GM19438 (cell line): Measurements from ENCODE around the gene CAMK2B.

Experiments
- ATAC-seq: cut with Tn5 transposase; IDR thresholded peaks from one replicate; pipeline ENCODE4 v1.9.1; 2021; ENCODE audit warnings: low read depth; ENCODE audit not compliant: unreplicated experiment

Gene CAMK2B

DNA sequence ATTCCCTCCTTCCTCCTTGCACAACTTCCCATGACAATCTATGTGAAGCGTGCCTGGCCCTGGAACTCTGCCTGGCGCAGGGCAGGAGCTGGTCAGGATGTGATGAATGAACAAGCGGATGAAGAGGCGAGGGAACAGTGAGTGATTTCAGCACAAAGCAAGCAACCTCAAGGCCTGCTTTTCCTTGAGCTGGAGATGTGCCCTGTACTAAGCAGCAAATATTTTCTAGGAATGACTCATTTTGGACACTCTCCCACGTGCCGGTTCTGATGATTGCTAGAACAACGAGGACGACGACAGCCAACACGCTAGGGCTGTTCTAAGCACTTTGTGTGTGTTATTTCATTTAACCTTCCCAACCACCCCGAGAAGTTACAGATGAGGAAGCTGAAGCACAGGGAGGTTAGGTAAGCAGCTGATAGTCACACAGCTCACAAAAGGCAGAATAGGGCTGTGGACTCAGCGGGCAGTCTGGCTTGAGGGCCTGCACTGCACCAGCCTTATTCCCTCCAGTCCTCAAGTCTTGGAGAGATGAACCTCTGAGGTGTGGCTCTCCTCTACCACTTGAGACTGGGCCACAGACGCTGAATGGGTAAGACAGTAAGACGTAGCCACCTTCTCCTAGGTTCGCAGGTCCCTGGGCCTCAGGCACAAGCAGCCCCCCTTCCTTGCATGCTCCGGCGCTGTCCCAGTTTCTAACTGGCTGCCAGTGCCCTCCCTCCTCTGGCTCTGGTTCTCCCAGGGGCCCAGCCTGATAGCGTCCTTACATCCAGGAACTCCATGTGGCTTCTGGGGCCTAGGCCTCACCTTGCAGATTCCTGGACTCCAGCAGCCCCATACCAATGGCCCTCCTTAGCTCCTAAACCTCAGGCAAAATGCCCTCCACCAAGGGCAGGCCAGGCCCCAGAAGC lies 65.6 kb downstream of the CAMK2B start:
- no peak for ATAC-seq

DNA sequence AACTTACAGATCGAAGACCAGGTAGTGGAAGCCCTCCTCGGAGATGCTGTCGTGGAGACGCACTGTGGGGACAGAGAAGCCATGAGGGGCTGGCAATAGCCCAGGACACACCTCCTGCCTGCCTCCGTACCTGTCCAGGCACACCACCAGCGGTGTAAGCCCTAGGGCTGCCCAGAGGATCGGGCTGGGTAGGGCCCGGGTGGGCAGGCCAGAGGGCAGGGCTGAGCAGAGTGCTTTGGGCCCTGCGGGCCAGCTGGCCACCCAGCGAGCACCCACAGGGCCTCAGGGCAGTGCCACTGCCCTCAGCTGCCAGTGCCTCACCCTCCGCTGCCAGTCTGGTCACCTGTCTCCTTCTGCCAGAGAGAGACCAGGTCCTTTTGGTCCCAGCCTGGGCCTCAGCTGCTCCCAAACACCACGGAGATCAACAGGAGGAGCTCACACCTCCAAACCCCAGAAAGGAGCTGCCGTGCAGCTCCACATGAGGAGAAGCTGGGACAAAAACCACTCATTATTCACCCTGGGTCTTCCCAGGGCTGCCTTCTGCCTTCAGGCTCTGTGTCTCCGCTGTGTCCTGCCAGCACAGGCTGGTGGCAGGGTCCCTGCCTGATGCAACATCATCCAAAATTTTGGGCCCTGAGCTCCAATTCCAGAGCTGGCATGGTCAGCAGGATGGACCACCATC lies 66.4 kb downstream of the CAMK2B start:
- ATAC-seq = no peak

DNA sequence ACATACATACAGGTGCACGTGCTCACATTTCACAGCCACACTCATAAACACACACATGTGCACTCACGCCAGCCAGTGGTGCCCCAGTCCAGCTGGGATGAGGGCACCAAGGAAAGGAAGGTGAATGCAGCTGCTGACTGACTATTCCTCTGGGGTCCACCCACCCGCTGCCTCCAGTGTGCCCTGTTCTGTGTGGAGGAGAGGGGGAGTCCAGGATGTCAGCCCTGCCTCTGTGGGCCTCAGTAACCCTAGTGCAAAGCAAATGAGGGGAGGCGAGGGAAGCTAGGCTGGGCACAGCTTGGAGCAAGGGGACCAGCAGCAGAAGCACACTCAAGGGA lies 67.0 kb downstream of the CAMK2B start:
- ATAC-seq = no peak

DNA sequence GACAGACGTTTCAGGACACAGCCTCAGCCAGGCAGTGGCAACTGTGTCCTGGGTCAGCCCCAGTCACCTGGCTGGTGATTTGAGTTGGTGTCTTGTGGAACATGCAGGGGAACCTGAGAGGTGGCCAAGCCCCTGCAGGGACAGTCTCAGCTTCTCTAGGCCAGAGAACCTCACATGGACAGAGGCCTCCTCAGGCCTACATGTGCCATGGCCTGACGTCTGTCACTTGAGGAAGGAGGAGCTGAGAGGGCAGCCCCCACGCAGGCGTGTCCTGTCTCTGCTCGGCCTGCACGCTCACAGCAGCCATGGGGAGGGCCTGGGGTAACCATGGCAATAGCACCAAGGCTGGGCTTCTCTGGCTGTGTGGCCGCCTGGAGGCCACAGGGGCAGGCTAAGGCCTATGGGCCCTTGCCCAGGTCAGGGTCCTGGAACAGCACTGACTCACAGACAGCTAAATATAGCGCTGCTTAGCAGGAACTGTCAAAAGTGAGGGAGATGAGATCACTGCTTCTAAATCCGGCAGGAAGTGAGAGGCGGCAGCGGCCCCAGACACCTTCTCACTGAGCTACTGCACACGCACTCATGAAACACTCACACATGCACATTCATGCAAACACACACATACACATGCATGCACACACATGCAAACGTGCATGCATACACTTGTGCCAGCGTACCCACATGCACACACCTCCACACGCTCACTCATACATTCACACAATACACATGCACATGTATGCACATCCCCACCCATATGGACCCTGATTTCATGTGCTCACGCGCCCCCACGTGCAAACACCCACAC lies 67.6 kb downstream of the CAMK2B start:
- peak; percentile 80 for ATAC-seq

DNA sequence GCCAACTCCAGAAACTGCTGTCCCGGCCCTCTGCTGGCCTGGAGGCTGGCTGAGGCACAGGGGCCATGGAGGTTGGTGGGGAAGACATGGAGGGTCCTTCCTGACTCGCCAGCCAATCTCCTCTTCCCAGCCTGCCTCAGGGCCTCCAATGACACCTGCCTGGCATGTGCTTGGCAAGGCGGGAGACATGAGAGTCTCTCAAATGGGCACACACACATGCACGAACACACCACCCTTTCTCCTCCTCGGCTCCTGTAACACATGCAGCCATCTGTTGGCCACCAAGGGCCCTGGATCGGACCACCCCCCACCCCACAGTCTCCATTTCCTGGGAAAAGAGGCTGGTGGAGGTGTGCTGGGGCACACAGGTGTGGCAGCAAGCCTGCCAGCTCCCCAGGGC lies 68.2 kb downstream of the CAMK2B start:
- no peak for ATAC-seq

DNA sequence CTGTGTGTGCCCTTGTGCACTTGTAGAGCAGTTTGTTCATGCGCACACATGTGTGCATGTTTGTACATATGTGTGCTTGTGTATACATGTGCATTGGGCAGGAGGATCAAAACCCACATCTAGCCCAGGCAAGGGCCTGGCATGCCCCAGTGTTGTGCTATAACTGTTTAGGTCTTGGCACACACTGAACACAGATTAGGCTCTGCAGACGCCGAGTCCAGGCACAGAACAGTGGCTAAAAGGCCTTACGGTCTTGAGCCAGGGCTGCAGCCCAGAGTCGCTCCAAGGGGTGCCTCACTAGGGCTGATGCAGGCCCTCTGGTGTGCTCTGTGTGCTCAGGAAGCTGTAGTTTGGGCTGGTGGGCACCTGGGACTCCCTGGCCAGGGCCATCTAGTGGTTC lies 68.9 kb downstream of the CAMK2B start:
- ATAC-seq = no peak

DNA sequence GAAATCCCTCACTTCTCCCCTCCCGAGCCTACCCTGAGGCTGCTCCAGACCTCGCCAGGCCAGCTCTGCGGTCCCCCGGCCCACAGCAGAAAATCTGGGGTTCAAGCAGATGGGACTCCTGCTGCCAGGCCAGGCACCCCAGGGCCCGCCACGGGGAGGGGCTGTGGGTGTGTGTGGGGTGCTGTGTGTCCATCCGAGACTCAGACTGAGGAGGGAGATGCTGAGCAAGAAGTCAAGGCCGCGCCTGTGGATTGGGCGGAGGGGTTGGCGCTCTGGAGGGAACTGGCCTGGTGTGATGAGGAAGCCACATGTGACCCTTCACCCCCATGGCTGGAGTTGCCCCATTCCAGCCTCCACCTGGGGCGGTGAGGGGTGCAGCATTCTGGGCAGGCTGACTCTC lies 73.5 kb downstream of the CAMK2B start:
- ATAC-seq = no peak

DNA sequence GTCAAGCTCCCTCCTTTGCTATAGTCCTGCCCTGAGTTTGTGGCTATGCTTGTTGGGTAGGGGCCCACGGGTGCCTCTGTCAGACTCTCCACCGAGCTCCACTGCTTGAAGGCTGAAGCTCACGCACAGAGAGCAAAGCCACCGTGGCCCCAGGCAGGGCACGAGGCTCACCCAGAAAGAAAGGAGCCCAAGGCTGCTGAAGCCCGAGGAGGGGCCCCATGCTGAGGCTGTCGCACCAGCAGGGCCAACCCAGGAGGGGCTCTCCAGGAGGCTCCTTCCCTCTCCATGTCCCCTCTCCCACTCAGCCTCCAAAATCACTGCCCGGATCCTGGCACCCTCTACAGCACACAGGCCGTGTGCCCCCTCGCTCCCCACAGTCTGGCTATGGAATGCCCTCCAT lies 74.1 kb downstream of the CAMK2B start:
- no peak for ATAC-seq

DNA sequence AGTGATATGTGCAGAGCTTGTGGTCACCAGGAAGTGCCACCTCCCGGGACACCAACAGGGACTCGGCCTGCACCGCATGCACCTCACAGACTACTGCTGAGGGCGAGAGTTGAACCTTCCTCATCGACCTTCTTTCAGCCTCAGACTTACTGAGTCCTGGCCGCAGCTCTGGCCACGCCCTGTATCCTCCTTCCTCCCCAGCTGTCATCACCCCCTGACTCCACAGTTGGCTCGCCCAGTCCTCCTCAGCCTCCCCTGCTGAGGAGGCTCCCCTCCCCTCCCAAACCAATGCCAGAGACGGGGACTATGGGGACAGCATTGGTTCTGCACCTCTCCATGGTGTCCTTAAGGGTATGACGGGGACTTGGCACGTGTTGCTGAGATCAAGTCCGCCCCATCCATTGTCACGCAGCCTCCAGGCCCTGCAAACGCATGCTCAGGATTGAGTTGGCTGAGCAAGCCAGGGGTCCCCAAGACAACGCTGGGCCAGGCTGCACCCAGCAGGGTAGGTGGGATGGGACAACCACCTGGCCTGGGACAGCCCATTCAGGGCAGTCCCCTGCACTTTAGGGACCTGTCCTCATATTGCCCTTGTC lies 75.7 kb downstream of the CAMK2B start:
- ATAC-seq = no peak

DNA sequence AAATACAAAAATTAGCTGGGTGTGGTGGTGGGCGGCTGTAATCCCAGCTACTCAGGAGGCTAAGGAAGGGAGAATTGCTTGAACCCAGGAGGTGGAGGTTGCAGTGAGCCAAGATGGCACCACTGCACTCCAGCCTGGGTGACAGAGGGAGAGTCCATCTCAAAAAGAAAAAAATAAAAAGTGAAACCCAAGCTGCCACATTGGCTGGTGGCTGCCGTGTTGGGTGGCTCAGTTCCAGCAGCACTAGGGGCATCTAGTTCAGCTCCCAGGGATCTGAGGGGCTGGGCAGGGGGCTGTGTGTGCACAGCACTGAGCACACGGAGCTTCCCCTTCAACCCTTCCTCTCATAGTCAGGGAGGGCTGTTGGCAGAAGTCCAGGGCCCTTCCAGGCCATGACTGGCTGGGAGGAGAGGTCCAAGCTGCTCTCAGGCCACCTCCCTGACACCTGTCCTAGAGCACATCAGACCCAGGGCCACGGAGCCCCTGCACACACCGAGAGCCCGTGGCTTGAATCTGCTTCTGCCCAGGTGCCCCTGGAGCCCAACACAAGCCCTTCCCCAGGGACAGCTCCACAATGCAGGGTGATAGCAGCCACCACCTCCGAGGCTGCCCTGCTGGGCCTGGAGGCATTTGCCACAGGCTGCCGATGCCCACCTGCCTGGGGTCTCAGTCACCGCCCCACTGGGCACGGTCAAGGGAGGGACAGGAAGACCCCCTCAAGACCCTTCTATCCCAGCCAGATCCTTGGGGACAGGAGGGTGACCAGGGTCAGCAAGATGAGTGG lies 77.3 kb downstream of the CAMK2B start:
- no peak for ATAC-seq

DNA sequence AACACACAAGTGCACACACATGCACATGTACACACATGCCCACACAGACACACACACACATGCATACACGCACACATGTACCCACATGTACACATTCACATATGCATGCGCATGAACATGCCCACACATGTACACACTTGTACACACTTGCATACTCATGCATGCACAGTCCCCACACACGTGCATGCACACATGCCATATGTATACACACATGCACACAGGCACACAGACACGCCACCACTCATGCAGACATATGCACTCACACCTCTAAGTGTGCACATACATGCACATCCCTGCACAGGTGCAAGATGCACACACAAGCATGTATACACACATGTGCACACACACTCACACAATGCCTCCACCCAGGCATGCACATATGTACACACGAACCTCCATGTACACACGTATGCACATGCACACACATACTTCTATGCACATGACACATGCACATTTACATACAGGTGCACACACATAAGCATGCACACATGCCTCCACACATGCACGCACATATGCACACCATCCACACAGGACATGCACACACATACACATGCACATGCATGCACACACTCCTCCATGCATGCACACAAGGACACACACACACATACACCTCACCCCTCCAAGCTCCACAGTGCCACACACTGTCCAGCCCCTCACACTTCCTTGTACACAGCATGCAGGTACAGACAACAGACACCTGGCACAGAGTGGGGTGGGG lies 78.8 kb downstream of the CAMK2B start:
- no peak for ATAC-seq

DNA sequence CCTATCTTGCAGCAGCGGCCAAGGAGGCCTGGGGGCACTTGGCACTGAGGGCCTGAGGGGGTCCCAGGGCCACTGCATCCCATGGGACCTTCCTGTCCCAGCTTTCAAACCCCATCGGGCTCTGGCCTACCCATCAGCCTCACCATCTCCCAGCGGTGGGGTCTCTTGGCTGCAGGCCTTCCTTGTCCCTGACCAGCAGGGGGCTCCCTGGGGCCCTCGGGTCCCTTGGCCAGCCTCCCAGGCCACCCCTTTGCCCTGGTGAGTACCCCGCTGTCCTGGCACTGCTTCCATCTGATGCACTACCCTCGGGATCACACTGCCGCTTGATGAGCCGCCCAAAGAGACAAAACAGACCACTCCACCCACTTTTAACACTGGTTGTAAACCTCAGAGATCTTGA lies 81.1 kb downstream of the CAMK2B start:
- ATAC-seq = no peak

DNA sequence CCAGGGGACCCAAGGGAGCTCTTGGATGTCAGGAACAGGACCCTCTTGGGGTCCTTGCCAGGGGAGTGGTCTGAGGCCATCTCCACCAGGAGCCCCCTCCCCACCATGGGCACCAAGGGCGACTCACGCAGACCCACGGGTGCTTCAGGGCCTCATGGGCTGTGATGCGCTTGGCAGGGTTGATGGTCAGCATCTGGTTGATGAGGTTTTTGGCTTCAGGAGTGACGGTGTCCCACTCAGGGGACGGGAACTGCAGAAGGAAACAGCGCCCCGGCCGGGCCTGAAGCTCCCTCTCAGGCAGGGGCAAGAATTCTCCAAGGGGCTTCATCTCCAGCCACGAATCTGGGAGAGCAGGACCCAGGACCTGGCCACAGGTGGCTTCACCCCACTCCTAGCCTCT lies 83.3 kb downstream of the CAMK2B start:
- no peak for ATAC-seq

DNA sequence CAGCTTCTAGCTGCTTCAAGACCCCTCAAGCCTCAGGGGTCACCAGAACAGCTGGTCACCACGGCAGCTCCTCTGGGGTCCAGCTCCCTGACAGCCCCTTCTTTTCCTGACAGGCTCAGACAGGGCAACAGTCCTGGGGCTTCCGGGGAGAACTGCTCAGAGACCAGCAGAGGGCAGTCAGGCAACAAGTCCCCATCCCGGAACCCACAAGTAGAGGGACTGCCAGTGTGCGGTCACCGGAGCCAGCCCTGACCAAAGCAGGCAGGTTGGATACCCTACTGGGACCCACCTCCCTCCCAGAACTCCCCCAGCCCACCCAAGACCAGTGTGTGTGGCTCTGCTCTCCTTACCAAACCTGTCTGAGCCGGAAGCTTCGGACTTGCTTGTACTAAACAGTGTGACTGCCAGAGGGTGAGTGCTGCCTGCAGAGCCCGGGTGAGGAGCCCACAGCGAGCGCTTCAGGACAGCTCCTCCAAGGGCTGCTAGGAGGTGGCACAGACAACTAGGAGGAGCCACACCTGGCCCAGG lies 84.3 kb downstream of the CAMK2B start:
- peak; percentile 83 for ATAC-seq

DNA sequence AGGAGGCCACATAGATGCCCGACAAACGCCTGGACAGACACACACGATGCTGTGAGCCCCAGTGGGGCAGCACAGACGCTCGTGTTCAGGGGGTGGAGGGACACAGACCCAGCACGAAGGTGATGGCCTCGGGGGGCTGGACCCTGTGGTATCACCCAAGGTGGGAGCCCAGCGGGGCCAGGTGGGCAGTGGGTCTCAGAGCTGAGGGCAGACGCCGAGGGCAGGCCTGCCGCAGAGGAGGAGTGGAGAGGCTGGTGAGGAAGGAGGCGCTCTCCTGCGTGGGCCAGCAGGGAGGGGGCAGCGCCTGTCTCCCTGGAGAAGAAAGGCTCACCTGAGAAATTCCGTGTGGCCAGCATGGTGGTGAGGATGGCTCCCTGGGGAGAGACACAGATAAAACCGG lies 85.0 kb downstream of the CAMK2B start:
- ATAC-seq = no peak

DNA sequence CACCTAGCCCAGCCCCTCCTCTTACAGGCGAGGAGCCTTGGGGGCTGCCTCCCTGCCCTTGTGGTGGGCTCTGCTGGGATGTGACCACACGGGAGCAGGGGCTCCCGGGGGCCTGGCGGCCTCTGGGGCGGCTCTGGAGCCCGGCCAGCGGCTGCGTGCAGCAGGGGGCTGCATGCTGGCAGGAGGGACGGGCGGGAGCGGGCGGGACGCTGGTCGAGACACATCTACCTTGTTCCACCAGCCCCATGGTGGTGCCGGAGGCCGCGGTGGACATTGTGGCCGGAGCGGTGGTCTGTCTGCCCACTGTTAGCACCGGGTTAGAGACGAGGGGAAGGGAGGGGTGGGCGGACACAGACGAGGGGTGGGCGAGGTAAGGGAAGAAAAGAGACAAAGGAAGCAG lies 86.0 kb downstream of the CAMK2B start:
- no peak for ATAC-seq

DNA sequence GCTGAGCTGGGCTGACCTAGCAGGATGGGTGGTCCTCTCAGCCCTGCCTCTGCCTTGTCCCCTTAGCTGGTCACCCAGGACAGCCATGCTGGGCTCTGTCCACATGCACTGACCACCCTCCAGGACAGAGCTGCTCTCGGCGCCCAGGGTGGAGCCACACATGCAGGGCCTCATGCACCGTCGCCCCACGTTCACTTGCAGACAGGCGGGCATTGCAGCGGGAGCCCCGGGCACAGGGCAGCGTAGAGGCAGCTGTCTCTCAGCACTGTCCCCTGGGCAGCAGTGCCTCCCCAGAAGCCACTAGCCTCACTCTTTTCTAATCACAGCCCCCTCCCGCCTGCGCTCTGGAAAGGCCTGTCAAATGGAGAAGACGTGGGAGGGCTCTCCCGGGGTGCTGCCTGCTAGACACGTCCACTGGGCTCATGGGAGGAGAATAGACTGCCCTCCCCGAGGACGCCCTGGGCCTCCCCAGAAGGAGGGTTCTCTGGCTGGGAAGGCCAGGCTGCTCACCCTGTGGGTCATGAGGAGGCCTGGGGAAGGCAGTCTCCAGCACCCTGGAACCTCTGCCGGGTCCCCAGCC lies 87.2 kb downstream of the CAMK2B start:
- no peak for ATAC-seq

DNA sequence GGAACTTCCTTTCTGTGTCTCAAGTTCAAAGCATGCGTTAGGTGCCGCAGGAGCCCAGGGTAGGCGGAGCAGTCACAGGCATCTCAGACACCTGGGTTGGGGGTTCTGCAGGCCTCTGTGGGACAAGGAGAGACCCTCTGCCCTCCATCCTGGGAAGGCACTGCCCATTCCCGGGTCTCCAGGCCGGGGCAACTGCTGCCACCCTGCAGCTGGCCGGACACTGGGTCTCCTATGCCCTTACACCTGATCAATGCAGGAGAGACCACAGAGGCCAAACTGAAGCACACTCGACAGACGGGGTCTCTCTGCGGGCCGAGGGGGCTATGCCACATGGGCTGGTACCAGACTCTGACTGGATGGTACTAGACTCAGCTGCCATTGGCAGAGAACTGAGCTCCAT lies 87.7 kb downstream of the CAMK2B start:
- no peak for ATAC-seq

DNA sequence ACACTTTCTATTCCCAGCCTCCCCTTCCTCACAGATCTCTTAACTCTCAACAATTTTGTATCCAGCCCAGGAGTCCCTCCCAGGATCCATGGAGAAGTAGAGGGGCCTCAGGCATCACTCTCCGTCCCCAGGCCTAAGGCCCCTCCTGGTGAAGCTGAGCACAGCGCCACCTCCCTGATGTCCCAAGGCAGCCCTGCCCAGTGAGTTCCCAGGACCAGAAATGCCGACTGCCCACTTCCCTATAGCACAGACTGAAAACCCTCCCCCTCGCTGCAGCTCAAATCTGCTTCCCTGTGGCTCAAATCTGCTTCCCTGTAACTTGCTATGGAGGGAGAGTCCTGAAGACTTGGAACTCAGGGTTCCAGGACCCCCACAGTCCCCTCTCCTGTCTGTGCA lies 89.1 kb downstream of the CAMK2B start:
- ATAC-seq = no peak
